EL (cell line): ENCODE results near the gene ZNF316.
A peak's percentile ranks its signal among the peaks of the same experiment; 100 is the strongest.

Source experiments
- DNase-seq: peaks from one replicate; pipeline ENCODE4 v3.0.0-alpha.2; 2016

Gene ZNF316

GRCh38 chr7:6636741-6637543, at the start of gene ZNF316:
Gene ZNF316 (plus strand): TSS chr7:6637318. CDS start chr7:6642410, 5,092 bp downstream.
- DNase-seq: peak; percentile 57

- DNase-seq: no peak
Observed at GRCh38 chr7:6588566-6588965, 48.6 kb upstream of the ZNF316 start.

GRCh38 chr7:6589151-6589828, 47.8 kb upstream of the ZNF316 start:
- no peak for DNase-seq

- DNase-seq: peak; percentile 81
Observed at GRCh38 chr7:6589829-6590644, 47.1 kb upstream of the ZNF316 start, which contains the start of gene INTS15. Gene INTS15 (plus strand): TSS chr7:6590021. CDS start chr7:6590284, 263 bp downstream.

GRCh38 chr7:6590645-6591110, 46.4 kb upstream of the ZNF316 start:
- no peak for DNase-seq

GRCh38 chr7:6600093-6600492, 37.0 kb upstream of the ZNF316 start:
- DNase-seq: no peak

GRCh38 chr7:6604458-6604857, 32.7 kb upstream of the ZNF316 start:
- DNase-seq: no peak

- no peak for DNase-seq
Observed at GRCh38 chr7:6606866-6607583, 30.1 kb upstream of the ZNF316 start.

GRCh38 chr7:6607651-6608051, 29.5 kb upstream of the ZNF316 start:
- DNase-seq: no peak

- no peak for DNase-seq
Observed at GRCh38 chr7:6608081-6608480, 29.0 kb upstream of the ZNF316 start.

GRCh38 chr7:6608794-6609193, 28.3 kb upstream of the ZNF316 start:
- DNase-seq: no peak

GRCh38 chr7:6612819-6613218, 24.3 kb upstream of the ZNF316 start:
- DNase-seq: no peak

- DNase-seq: no peak
Observed at GRCh38 chr7:6613706-6614105, 23.4 kb upstream of the ZNF316 start.

- no peak for DNase-seq
Observed at GRCh38 chr7:6614953-6615722, 22.0 kb upstream of the ZNF316 start, which contains the start of gene ZNF853. Gene ZNF853 (plus strand): TSS chr7:6615610. CDS start chr7:6616175, 565 bp downstream.

- no peak for DNase-seq
Observed at GRCh38 chr7:6615723-6616555, 21.2 kb upstream of the ZNF316 start.

- DNase-seq: no peak
Observed at GRCh38 chr7:6616854-6617643, 20.1 kb upstream of the ZNF316 start.

- DNase-seq: peak; percentile 25
Observed at GRCh38 chr7:6618621-6619020, 18.5 kb upstream of the ZNF316 start.

GRCh38 chr7:6619961-6620360, 17.2 kb upstream of the ZNF316 start:
- no peak for DNase-seq

GRCh38 chr7:6621195-6622133, 15.7 kb upstream of the ZNF316 start:
- no peak for DNase-seq
